GM12878 (cell line): Measurements from ENCODE around the gene GZMM. TPM values are rescaled to one million over a fixed set of nuclear protein-coding genes. Genes with fewer than 3 reads are reported as not detected.

Source experiments
- ATAC-seq: fragments of 200-7000 bp; cut with Tn5 transposase; 3 replicates; pipeline ENCODE4 v1.9.1; 2020; ENCODE audit warnings: mild to moderate bottlenecking, moderate library complexity
- BruUV-seq: library from RNA; stranded (reverse); fragments of 400-500 nt; replicated peaks from 2 replicates; lab custom pipeline; 2021; lab: Mats Ljungman, UMichigan
- CTCF ChIA-PET: fragments of 300-600 bp; sonication (Branson Sonifier 250); formaldehyde crosslinking; extraction: SDS; loops from one replicate; lab custom pipeline; 2021; ENCODE audit warnings: inconsistent platforms; lab: Yijun Ruan, JAX
- POLR2A ChIA-PET: fragments of 350-600 bp; formaldehyde crosslinking; extraction: SDS; loops from one replicate; lab custom pipeline; 2021; ENCODE audit warnings: inconsistent platforms; lab: Charles Lee
- RAD21 ChIA-PET: fragments of 300-600 bp; sonication (Branson Sonifier 250); formaldehyde crosslinking; loops from one replicate; lab custom pipeline; 2023; ENCODE audit warnings: antibody characterized with exemption; ENCODE audit not compliant: unreplicated experiment; lab: Charles Lee
- SMC1A ChIA-PET: fragments of 300-600 bp; sonication (Branson Sonifier 250); formaldehyde crosslinking; loops from one replicate; lab custom pipeline; 2023; ENCODE audit not compliant: unreplicated experiment, uncharacterized antibody; lab: Charles Lee
- DNase-seq: peaks from one replicate; pipeline ENCODE4 v3.0.0-alpha.2; 2011; ENCODE audit warnings: low read depth, low spot score
- FAIRE-seq: peaks from 3 replicates; lab custom pipeline; 2011; peaks lifted over from hg19 to GRCh38; lab: Jason Lieb, UNC
- H2AFZ ChIP-seq: 2 replicates; pipeline ENCODE4 v1.6.0; 2011; ENCODE audit warnings: low read depth, low read length, control low read depth; ENCODE audit not compliant: control insufficient read depth
- H3K27ac ChIP-seq: 2 replicates; pipeline ENCODE4 v1.5.1; 2011; ENCODE audit warnings: control low read depth; ENCODE audit not compliant: control insufficient read depth, insufficient read depth
- H3K27me3 ChIP-seq, 2 experiments: replicated peaks in 1 of 2; 2 replicates each; pipeline versions ENCODE4 v1.6.0 to v1.6.1; 2011; ENCODE audit warnings: low read length in 1 of 2; ENCODE audit not compliant: control insufficient read depth in 2 of 2, insufficient read depth in 2 of 2
- H3K36me3 ChIP-seq, 2 experiments: 2 replicates each; pipeline ENCODE4 v1.5.1; 2011; ENCODE audit warnings: low read length in 1 of 2; ENCODE audit not compliant: control insufficient read depth in 2 of 2, insufficient read depth in 2 of 2
- H3K4me1 ChIP-seq: 2 replicates; pipeline ENCODE4 v1.6.1; 2011; ENCODE audit warnings: mild to moderate bottlenecking, low read length, moderate library complexity, mixed read lengths; ENCODE audit not compliant: control insufficient read depth, insufficient read depth
- H3K4me2 ChIP-seq: 2 replicates; pipeline ENCODE4 v1.6.0; 2011; ENCODE audit warnings: control low read depth; ENCODE audit not compliant: control insufficient read depth, insufficient read depth
- H3K4me3 ChIP-seq: fragments of 200-600 bp; sonication (generic); 2 replicates; pipeline ENCODE4 v1.5.1; 2016
- H3K79me2 ChIP-seq: 2 replicates; pipeline ENCODE4 v1.6.0; 2011; ENCODE audit warnings: low read length; ENCODE audit not compliant: control insufficient read depth, insufficient read depth
- H3K9ac ChIP-seq: 2 replicates; pipeline ENCODE4 v1.8.0; 2011; ENCODE audit warnings: low read length, control low read depth, mixed read lengths; ENCODE audit not compliant: control insufficient read depth, insufficient read depth
- H3K9me3 ChIP-seq: replicated peaks from 3 replicates; pipeline ENCODE4 v1.5.1; 2011; ENCODE audit warnings: mild to moderate bottlenecking, low read length; ENCODE audit not compliant: control insufficient read depth, insufficient read depth
- H4K20me1 ChIP-seq: 2 replicates; pipeline ENCODE4 v1.6.0; 2011; ENCODE audit not compliant: control insufficient read depth, insufficient read depth
- BACH1 ChIP-seq: fragments of 450-650 bp; IDR thresholded peaks from 2 replicates; pipeline ENCODE4 v1.6.1; 2017; ENCODE audit warnings: mild to moderate bottlenecking, borderline replicate concordance
- CHD2 ChIP-seq: IDR thresholded peaks from 2 replicates; pipeline ENCODE4 v1.6.1; 2011; ENCODE audit warnings: low read depth, low read length, improper control_type of control experiment, borderline replicate concordance
- KLF5 ChIP-seq: fragments of 450-650 bp; IDR thresholded peaks from 2 replicates; pipeline ENCODE4 v1.6.1; 2014; ENCODE audit warnings: mild to moderate bottlenecking; ENCODE audit not compliant: partially characterized antibody
- LARP7 ChIP-seq: fragments of 450-650 bp; IDR thresholded peaks from 2 replicates; pipeline ENCODE4 v1.6.1; 2017; ENCODE audit warnings: mild to moderate bottlenecking
- MYC ChIP-seq: IDR thresholded peaks from 2 replicates; pipeline ENCODE4 v1.6.1; 2011; ENCODE audit warnings: mild to moderate bottlenecking, low read length, moderate library complexity, inconsistent platforms; ENCODE audit not compliant: insufficient read depth, insufficient replicate concordance, insufficient read length, severe bottlenecking
- NR2C1 ChIP-seq: fragments of 450-650 bp; IDR thresholded peaks from 2 replicates; pipeline ENCODE4 v1.6.1; 2017; ENCODE audit warnings: antibody characterized with exemption, mild to moderate bottlenecking, moderate library complexity
- POLR2A ChIP-seq: IDR thresholded peaks from 2 replicates; pipeline ENCODE4 v1.6.1; 2011; ENCODE audit warnings: low read depth, mild to moderate bottlenecking, low read length
- WRNIP1 ChIP-seq: IDR thresholded peaks from 2 replicates; pipeline ENCODE4 v1.6.1; 2011; ENCODE audit warnings: low read depth, low read length, improper control_type of control experiment, borderline replicate concordance
- ZNF274 ChIP-seq: IDR thresholded peaks from one replicate; pipeline ENCODE4 v1.8.0; 2011; ENCODE audit not compliant: insufficient read length, insufficient read depth
- WGBS: methylation state at CpG from one replicate; pipeline ENCODE4 v1.1.6; 2016; ENCODE audit warnings: low lambda C conversion rate; ENCODE audit not compliant: insufficient replicate concordance, insufficient coverage; ENCODE audit errors: missing lambda C conversion rate; 5-methylcytosine and 5-hydroxymethylcytosine counted together
- in situ Hi-C: fragments of 300-500 bp; cut with MboI; formaldehyde crosslinking; loops from 9 replicates; pipeline ENCODE4 v1.14.3; 2018; ENCODE audit warnings: mixed read lengths
- intact Hi-C: fragments of 100-400 bp; cut with micrococcal nuclease; formaldehyde crosslinking; loops from one replicate; pipeline ENCODE4 v1.14.2; 2022; ENCODE audit not compliant: unreplicated experiment
- polyA plus RNA-seq, 11 experiments: library from polyadenylated mRNA; depleted of rRNA in 4 of 11; unstranded in 6 of 11; stranded (reverse) in 5 of 11; fragments of >200 nt; fragmentation: Nextera tagmentation in 4 of 11; fragmentation: Illumina TruSeq in 1 of 11; extraction: Ambion mirVana in 4 of 11; extraction: Trizol in 1 of 11; gene quantifications; 1 replicate in 1 of 11; 2 replicates in 10 of 11; pipeline versions ENCODE4 v1.2.1 to v1.2.3, GENCODE V29; 2011 to 2016; ENCODE audit warnings: inconsistent platforms in 2 of 11, missing spikeins in 2 of 11, low read depth in 1 of 11
- total RNA-seq, 4 experiments: library from RNA; depleted of rRNA in 3 of 4; stranded (reverse); fragments of >200 nt in 3 of 4; fragmentation: Illumina TruSeq in 1 of 4; extraction: Trizol in 1 of 4; gene quantifications; 2 replicates each; pipeline versions ENCODE4 v1.2.1 to v1.2.3, GENCODE V29; 2013 to 2021
- TF ChIP-seq, protein P1 (sequence below): fragments of 450-650 bp; IDR thresholded peaks from 2 replicates; pipeline ENCODE4 v1.6.1; 2016; ENCODE audit warnings: mild to moderate bottlenecking
- TF ChIP-seq, protein P2 (sequence below): fragments of 450-650 bp; IDR thresholded peaks from 2 replicates; pipeline ENCODE4 v1.6.1; 2018; ENCODE audit warnings: borderline replicate concordance, mild to moderate bottlenecking; ENCODE audit not compliant: partially characterized antibody
- TF ChIP-seq, protein P3 (sequence below): IDR thresholded peaks from 2 replicates; pipeline ENCODE4 v1.6.1; 2011; ENCODE audit warnings: borderline replicate concordance, low read depth, mild to moderate bottlenecking, moderate library complexity, low read length; ENCODE audit not compliant: insufficient read depth, poor library complexity, severe bottlenecking

GZMM gene
- total and polyA plus RNA-seq, 10 of the 15 experiments (the other 5 are each of a cell fraction or from before 2014, with no cell fraction given), result 0.09 to 0.48 (median 0.23) TPM; not detected in 7

DNA sequence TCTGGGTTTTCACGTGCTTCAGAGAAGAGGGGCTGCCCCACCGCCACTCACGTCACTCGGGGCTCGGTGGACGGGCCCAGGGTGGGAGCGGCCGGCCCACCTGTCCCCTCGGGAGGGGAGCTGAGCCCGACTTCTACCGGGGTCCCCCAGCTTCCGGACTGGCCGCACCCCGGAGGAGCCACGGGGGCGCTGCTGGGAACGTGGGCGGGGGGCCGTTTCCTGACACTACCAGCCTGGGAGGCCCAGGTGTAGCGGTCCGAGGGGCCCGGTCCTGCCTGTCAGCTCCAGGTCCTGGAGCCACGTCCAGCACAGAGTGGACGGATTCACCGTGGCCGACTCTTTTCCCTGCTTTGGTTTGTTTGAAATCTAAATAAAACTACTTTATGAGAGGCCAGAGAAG lies 2.2 kb upstream of the GZMM start:
- POLR2A ChIA-PET, result no interaction called here
- CTCF ChIA-PET, result interaction anchor here (1.3 kb wide), 1 partner anchor 9 kb away, joined by 4 read pairs; no protein-coding TSS in a partner anchor
- ATAC-seq (no peak), DNase-seq (no peak), FAIRE-seq (no peak)
- RAD21 ChIA-PET, result no interaction called here
- H3K4me1 ChIP-seq, result no peaks in the 10 kb centered on the region
- H3K4me2 ChIP-seq, result no peak overlapping the region
- 89% methylated on average over 20 of the region's 26 CpGs for WGBS
- SMC1A ChIA-PET, result no interaction called here
- no peaks in the 10 kb centered on the region for H3K27me3 ChIP-seq
- no peaks in the 10 kb centered on the region for H3K9me3 ChIP-seq
- H3K36me3 ChIP-seq, result peaks cover 0 to under 1% of the 10 kb centered on the region in 2 experiments; a peak in 2 of 4 replicates
- in situ Hi-C loops, result no loop called here
- no peak overlapping the region for H3K4me3 ChIP-seq
- no TSS peak for BruUV-seq
- TF ChIP-seq, protein P1, sequence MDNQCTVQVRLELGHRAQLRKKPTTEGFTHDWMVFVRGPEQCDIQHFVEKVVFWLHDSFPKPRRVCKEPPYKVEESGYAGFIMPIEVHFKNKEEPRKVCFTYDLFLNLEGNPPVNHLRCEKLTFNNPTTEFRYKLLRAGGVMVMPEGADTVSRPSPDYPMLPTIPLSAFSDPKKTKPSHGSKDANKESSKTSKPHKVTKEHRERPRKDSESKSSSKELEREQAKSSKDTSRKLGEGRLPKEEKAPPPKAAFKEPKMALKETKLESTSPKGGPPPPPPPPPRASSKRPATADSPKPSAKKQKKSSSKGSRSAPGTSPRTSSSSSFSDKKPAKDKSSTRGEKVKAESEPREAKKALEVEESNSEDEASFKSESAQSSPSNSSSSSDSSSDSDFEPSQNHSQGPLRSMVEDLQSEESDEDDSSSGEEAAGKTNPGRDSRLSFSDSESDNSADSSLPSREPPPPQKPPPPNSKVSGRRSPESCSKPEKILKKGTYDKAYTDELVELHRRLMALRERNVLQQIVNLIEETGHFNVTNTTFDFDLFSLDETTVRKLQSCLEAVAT, result no peak
- TF ChIP-seq CHD2, result no peak
- TF ChIP-seq MYC, result no peak
- TF ChIP-seq, protein P2, sequence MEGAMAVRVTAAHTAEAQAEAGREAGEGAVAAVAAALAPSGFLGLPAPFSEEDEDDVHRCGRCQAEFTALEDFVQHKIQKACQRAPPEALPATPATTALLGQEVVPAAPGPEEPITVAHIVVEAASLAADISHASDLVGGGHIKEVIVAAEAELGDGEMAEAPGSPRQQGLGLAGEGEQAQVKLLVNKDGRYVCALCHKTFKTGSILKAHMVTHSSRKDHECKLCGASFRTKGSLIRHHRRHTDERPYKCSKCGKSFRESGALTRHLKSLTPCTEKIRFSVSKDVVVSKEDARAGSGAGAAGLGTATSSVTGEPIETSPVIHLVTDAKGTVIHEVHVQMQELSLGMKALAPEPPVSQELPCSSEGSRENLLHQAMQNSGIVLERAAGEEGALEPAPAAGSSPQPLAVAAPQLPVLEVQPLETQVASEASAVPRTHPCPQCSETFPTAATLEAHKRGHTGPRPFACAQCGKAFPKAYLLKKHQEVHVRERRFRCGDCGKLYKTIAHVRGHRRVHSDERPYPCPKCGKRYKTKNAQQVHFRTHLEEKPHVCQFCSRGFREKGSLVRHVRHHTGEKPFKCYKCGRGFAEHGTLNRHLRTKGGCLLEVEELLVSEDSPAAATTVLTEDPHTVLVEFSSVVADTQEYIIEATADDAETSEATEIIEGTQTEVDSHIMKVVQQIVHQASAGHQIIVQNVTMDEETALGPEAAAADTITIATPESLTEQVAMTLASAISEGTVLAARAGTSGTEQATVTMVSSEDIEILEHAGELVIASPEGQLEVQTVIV, result no peak
- TF ChIP-seq POLR2A, result no peak
- no peak for TF ChIP-seq KLF5
- no peak for TF ChIP-seq WRNIP1
- TF ChIP-seq BACH1, result no peak
- TF ChIP-seq LARP7, result no peak
- TF ChIP-seq, protein P3, sequence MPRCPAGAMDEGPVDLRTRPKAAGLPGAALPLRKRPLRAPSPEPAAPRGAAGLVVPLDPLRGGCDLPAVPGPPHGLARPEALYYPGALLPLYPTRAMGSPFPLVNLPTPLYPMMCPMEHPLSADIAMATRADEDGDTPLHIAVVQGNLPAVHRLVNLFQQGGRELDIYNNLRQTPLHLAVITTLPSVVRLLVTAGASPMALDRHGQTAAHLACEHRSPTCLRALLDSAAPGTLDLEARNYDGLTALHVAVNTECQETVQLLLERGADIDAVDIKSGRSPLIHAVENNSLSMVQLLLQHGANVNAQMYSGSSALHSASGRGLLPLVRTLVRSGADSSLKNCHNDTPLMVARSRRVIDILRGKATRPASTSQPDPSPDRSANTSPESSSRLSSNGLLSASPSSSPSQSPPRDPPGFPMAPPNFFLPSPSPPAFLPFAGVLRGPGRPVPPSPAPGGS, result no peak
- no peak for TF ChIP-seq ZNF274
- TF ChIP-seq NR2C1, result no peak
- TF ChIP-seq, all 136 proteins: peak for 0
- no peaks in the 10 kb centered on the region; the same call in 1 of the 2 replicates for H4K20me1 ChIP-seq
- intact Hi-C loops, result no loop called here
- no peak overlapping the region for H3K9ac ChIP-seq
- H3K79me2 ChIP-seq, result no peaks in the 10 kb centered on the region
- no peak overlapping the region for H2AFZ ChIP-seq
- H3K27ac ChIP-seq, result no peak overlapping the region
